GM19023 (cell line): ENCODE measurements around the gene POLR1H.

Experiments used
- ATAC-seq: cut with Tn5 transposase; IDR thresholded peaks from one replicate; pipeline ENCODE4 v1.9.1; 2021; ENCODE audit warnings: mild to moderate bottlenecking, moderate library complexity; ENCODE audit not compliant: unreplicated experiment

Gene POLR1H

GRCh38 chr6:30061858-30062458 is 893 bp downstream of the POLR1H start:
- ATAC-seq = peak; percentile 21

- ATAC-seq = no peak
Observed at GRCh38 chr6:30062471-30063178, 1.6 kb downstream of the POLR1H start.

GRCh38 chr6:30063315-30063714 is 2.2 kb downstream of the POLR1H start:
- ATAC-seq = no peak

- ATAC-seq = no peak
Observed at GRCh38 chr6:30066082-30066481, 5.0 kb downstream of the POLR1H start.

GRCh38 chr6:30066577-30067459 is 5.8 kb downstream of the POLR1H start, which contains the start of gene PPP1R11:
Gene PPP1R11, plus strand, starts transcription at chr6:30067198. Its CDS starts 213 bp downstream, at chr6:30067411.
- peak; percentile 97 for ATAC-seq

GRCh38 chr6:30067460-30068139 is 6.5 kb downstream of the POLR1H start:
- no peak for ATAC-seq

GRCh38 chr6:30071081-30071818 is 10.2 kb downstream of the POLR1H start:
- ATAC-seq = no peak

GRCh38 chr6:30071858-30072257 is 10.8 kb downstream of the POLR1H start:
- no peak for ATAC-seq

GRCh38 chr6:30073489-30074235 is 12.6 kb downstream of the POLR1H start:
- no peak for ATAC-seq

GRCh38 chr6:30074331-30075093 is 13.4 kb downstream of the POLR1H start:
- ATAC-seq = no peak

- no peak for ATAC-seq
Observed at GRCh38 chr6:30075094-30075789, 14.2 kb downstream of the POLR1H start, which contains the start of gene RNF39. Gene RNF39, minus strand, starts transcription at chr6:30075769. Its CDS starts 184 bp downstream, at chr6:30075585.

GRCh38 chr6:30075790-30076732 is 15.0 kb downstream of the POLR1H start:
- no peak for ATAC-seq

- no peak for ATAC-seq
Observed at GRCh38 chr6:30077218-30077617, 16.2 kb downstream of the POLR1H start.

- ATAC-seq = no peak
Observed at GRCh38 chr6:30087876-30088275, 26.8 kb downstream of the POLR1H start.

- no peak for ATAC-seq
Observed at GRCh38 chr6:30091577-30092381, 30.7 kb downstream of the POLR1H start.

- no peak for ATAC-seq
Observed at GRCh38 chr6:30092852-30093543, 31.9 kb downstream of the POLR1H start.
